Memory B cell (primary cell): ENCODE data around the gene TCAP.
A peak's percentile ranks its signal among the peaks of the same experiment; 100 is the strongest.

Experiments
- ATAC-seq: fragments of 150-1000 bp; cut with Tn5 transposase; 2 replicates; pipeline ENCODE4 v1.10.0; 2021; ENCODE audit warnings: low read depth, mild to moderate bottlenecking, moderate library complexity
- DNase-seq, 2 donors: peaks; one replicate each; pipeline ENCODE4 v3.0.0; 2022; ENCODE audit warnings: low spot score in 2 of 2
- H3K27ac Mint-ChIP-seq: one replicate; pipeline ENCODE4 v1.8.0; 2022; ENCODE audit warnings: mild to moderate bottlenecking, moderate library complexity, mixed read lengths
- H3K27me3 Mint-ChIP-seq: one replicate; pipeline ENCODE4 v1.8.0; 2022; ENCODE audit warnings: mixed read lengths
- H3K36me3 Mint-ChIP-seq: one replicate; pipeline ENCODE4 v1.8.0; 2022; ENCODE audit warnings: mild to moderate bottlenecking, mixed read lengths
- H3K4me1 Mint-ChIP-seq: one replicate; pipeline ENCODE4 v1.8.0; 2022; ENCODE audit warnings: mixed read lengths
- H3K4me3 Mint-ChIP-seq: one replicate; pipeline ENCODE4 v1.8.0; 2022; ENCODE audit warnings: mild to moderate bottlenecking, moderate library complexity, mixed read lengths
- H3K9me3 Mint-ChIP-seq: one replicate; pipeline ENCODE4 v1.8.0; 2022; ENCODE audit warnings: mixed read lengths

The TCAP gene

GRCh38 chr17:39636927-39637736, 28.0 kb upstream of the TCAP start, which contains the start of gene STARD3:
Gene STARD3 (plus strand): TSS chr17:39637144. CDS start chr17:39653532, 16,388 bp downstream.
- ATAC-seq, result peak; percentile 94

GRCh38 chr17:39638317-39638716, 26.8 kb upstream of the TCAP start:
- peak overlapping the region; percentile 53 for H3K27ac Mint-ChIP-seq

More at GRCh38 chr17:39636927-39637736, 28.0 kb upstream of the TCAP start, which contains the start of gene STARD3:
- Mint-ChIP-seq H3K27ac (peak within 1 kb of the TSS; percentile 53), H3K4me1 (peaks cover 37% of the 10 kb centered on the region), H3K4me3 (peak within 1 kb of the TSS; percentile 86), H3K27me3 (no peaks in the 10 kb centered on the region), H3K9me3 (no peaks in the 10 kb centered on the region), H3K36me3 (no peaks in the 10 kb centered on the region)
- peak; percentile 85 to 87 for DNase-seq

GRCh38 chr17:39639043-39639442, 26.1 kb upstream of the TCAP start:
- H3K9me3 Mint-ChIP-seq, result no peaks in the 10 kb centered on the region
- no peak for DNase-seq
- no peaks in the 10 kb centered on the region for H3K27me3 Mint-ChIP-seq
- H3K36me3 Mint-ChIP-seq, result no peaks in the 10 kb centered on the region
- no peak overlapping the region for H3K4me3 Mint-ChIP-seq
- no peak for ATAC-seq
- H3K4me1 Mint-ChIP-seq, result peaks cover 40% of the 10 kb centered on the region
- H3K27ac Mint-ChIP-seq, result no peak overlapping the region

More at GRCh38 chr17:39638317-39638716, 26.8 kb upstream of the TCAP start:
- H3K36me3 Mint-ChIP-seq, result no peaks in the 10 kb centered on the region
- H3K4me1 Mint-ChIP-seq, result peaks cover 43% of the 10 kb centered on the region
- H3K27me3 Mint-ChIP-seq, result no peaks in the 10 kb centered on the region
- DNase-seq, result no peak
- H3K9me3 Mint-ChIP-seq, result no peaks in the 10 kb centered on the region
- H3K4me3 Mint-ChIP-seq, result peak overlapping the region; percentile 86
- ATAC-seq, result no peak

- H3K36me3 Mint-ChIP-seq, result no peaks in the 10 kb centered on the region
- H3K4me3 Mint-ChIP-seq, result no peak overlapping the region
- no peaks in the 10 kb centered on the region for H3K27me3 Mint-ChIP-seq
- H3K9me3 Mint-ChIP-seq, result no peaks in the 10 kb centered on the region
- DNase-seq, result no peak
- peaks cover 40% of the 10 kb centered on the region for H3K4me1 Mint-ChIP-seq
- H3K27ac Mint-ChIP-seq, result no peak overlapping the region
- no peak for ATAC-seq
Measured at GRCh38 chr17:39639566-39640458, 25.3 kb upstream of the TCAP start.

GRCh38 chr17:39640591-39641031, 24.5 kb upstream of the TCAP start:
- no peak overlapping the region for H3K4me3 Mint-ChIP-seq
- no peak for ATAC-seq

GRCh38 chr17:39641097-39641496, 24.1 kb upstream of the TCAP start:
- Mint-ChIP-seq H3K4me1 (peaks cover 42% of the 10 kb centered on the region), H3K4me3 (no peak overlapping the region), H3K27ac (no peak overlapping the region)

More at GRCh38 chr17:39640591-39641031, 24.5 kb upstream of the TCAP start:
- no peak overlapping the region for H3K27ac Mint-ChIP-seq
- H3K4me1 Mint-ChIP-seq, result peaks cover 42% of the 10 kb centered on the region
- H3K9me3 Mint-ChIP-seq, result no peaks in the 10 kb centered on the region
- H3K27me3 Mint-ChIP-seq, result no peaks in the 10 kb centered on the region
- no peak for DNase-seq
- H3K36me3 Mint-ChIP-seq, result no peaks in the 10 kb centered on the region

GRCh38 chr17:39641883-39642282, 23.3 kb upstream of the TCAP start:
- Mint-ChIP-seq H3K4me3 (no peak overlapping the region), H3K27ac (no peak overlapping the region)

More at GRCh38 chr17:39641097-39641496, 24.1 kb upstream of the TCAP start:
- ATAC-seq, result no peak
- no peaks in the 10 kb centered on the region for H3K27me3 Mint-ChIP-seq
- no peaks in the 10 kb centered on the region for H3K9me3 Mint-ChIP-seq
- H3K36me3 Mint-ChIP-seq, result no peaks in the 10 kb centered on the region
- no peak for DNase-seq

GRCh38 chr17:39642291-39643074, 22.7 kb upstream of the TCAP start:
- ATAC-seq (no peak), DNase-seq (no peak)
- H3K4me3 Mint-ChIP-seq, result no peak overlapping the region
- H3K9me3 Mint-ChIP-seq, result no peaks in the 10 kb centered on the region
- no peaks in the 10 kb centered on the region for H3K36me3 Mint-ChIP-seq
- H3K27ac Mint-ChIP-seq, result no peak overlapping the region
- H3K4me1 Mint-ChIP-seq, result peaks cover 39% of the 10 kb centered on the region
- H3K27me3 Mint-ChIP-seq, result no peaks in the 10 kb centered on the region

More at GRCh38 chr17:39641883-39642282, 23.3 kb upstream of the TCAP start:
- no peak for DNase-seq
- Mint-ChIP-seq H3K4me1 (peaks cover 39% of the 10 kb centered on the region), H3K9me3 (no peaks in the 10 kb centered on the region), H3K27me3 (no peaks in the 10 kb centered on the region), H3K36me3 (no peaks in the 10 kb centered on the region)
- no peak for ATAC-seq

- no peak overlapping the region for H3K4me3 Mint-ChIP-seq
- no peaks in the 10 kb centered on the region for H3K36me3 Mint-ChIP-seq
- ATAC-seq, result no peak
- no peaks in the 10 kb centered on the region for H3K9me3 Mint-ChIP-seq
- DNase-seq, result no peak
- H3K27me3 Mint-ChIP-seq, result no peaks in the 10 kb centered on the region
- peaks cover 32% of the 10 kb centered on the region for H3K4me1 Mint-ChIP-seq
- H3K27ac Mint-ChIP-seq, result no peak overlapping the region
Measured at GRCh38 chr17:39643271-39643670, 21.9 kb upstream of the TCAP start.

GRCh38 chr17:39647256-39647655, 17.9 kb upstream of the TCAP start:
- peaks cover 27% of the 10 kb centered on the region for H3K4me1 Mint-ChIP-seq
- H3K27ac Mint-ChIP-seq, result no peak overlapping the region
- DNase-seq (no peak), ATAC-seq (no peak)
- no peaks in the 10 kb centered on the region for H3K27me3 Mint-ChIP-seq
- no peaks in the 10 kb centered on the region for H3K9me3 Mint-ChIP-seq
- peaks cover 11% of the 10 kb centered on the region for H3K36me3 Mint-ChIP-seq
- no peak overlapping the region for H3K4me3 Mint-ChIP-seq

GRCh38 chr17:39648616-39649366, 16.4 kb upstream of the TCAP start:
- H3K27me3 Mint-ChIP-seq, result no peaks in the 10 kb centered on the region
- H3K9me3 Mint-ChIP-seq, result no peaks in the 10 kb centered on the region
- no peak overlapping the region for H3K4me3 Mint-ChIP-seq
- DNase-seq (no peak), ATAC-seq (no peak)
- no peak overlapping the region for H3K27ac Mint-ChIP-seq
- H3K4me1 Mint-ChIP-seq, result peaks cover 30% of the 10 kb centered on the region
- H3K36me3 Mint-ChIP-seq, result peaks cover 11% of the 10 kb centered on the region

- Mint-ChIP-seq H3K27me3 (no peaks in the 10 kb centered on the region), H3K4me3 (no peak overlapping the region), H3K9me3 (no peaks in the 10 kb centered on the region), H3K27ac (no peak overlapping the region), H3K36me3 (peaks cover 11% of the 10 kb centered on the region), H3K4me1 (peaks cover 32% of the 10 kb centered on the region)
- DNase-seq (no peak), ATAC-seq (no peak)
Measured at GRCh38 chr17:39650121-39650579, 15.0 kb upstream of the TCAP start.
